HG03108 (cell line): ENCODE results near the gene GASK1A.
"Not testable (repeated sequence)": the region's sequence is repeated elsewhere in the genome, so short reads cannot be mapped to it uniquely, and the experiment has no call there.

Experiments used
- ATAC-seq: cut with Tn5 transposase; IDR thresholded peaks from one replicate; pipeline ENCODE4 v1.9.1; 2021; ENCODE audit warnings: moderate library complexity; ENCODE audit not compliant: unreplicated experiment

The GASK1A gene

DNA sequence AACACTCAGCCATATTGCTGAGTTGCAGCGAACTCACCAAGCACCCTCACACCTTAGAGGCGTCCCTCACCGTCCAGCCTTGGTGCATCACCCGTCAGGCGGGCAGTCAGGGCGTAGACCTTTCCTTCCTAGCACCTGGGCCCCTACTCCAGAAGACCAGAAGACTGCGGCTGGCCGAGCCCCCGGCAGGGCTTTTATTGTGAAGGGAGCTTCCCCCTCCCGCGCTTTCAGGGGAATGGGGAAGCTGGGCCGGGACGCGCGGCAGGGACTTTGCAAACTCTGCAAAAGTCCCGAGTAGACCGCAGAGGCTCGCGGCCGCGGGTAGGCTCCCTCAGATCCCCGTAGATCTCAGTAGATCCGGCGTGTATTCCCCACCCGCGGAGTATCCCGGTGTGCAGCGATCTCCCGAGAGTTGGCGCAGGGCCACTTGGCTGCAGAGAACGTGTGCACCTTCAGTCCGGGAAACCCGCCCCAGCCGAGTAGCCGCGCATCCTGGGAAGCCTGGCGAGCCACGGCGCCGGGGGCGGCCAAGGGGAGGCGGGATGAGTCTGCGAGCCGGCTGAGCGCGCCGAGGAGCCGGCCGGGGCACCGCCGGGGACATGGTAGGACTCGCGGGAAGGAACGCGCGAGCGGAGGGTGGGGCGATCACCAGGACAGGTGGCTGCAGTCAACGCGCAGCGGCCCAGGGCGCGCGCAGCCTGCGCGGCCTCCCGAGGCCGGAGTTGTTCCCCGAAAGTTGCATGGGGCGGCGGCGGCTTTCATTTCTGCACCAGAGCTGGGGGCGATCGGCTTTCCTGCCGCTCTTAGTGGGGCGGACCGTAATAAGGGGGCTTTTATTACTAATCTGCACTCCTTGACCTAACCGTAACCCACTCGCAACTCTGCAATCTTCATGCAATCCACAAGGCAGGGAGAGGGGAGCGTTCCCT, at the start of gene GASK1A:
Gene GASK1A (plus strand): TSS at position 268 of the 929 bp plus-strand sequence. CDS start 332 bp downstream, at position 600.
- ATAC-seq: no peak

DNA sequence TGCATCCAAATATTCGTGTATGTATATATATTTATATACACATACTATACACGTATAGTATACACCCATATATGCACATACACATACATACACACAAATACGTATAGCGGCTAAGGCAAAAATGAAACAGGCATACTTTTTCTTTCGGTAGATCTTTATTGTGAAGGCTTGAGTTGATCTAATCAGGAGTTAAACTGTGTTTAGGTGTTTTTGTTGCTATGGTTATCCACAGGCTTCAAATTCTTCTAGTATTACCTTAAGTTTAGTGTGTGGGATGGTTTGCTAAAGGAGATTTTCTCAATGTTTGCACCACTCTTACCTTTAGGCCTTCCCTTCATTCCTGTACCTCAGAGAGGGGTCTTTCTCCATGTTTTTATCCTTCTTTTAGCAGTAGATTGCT, 45.0 kb upstream of the GASK1A start:
- no peak for ATAC-seq

DNA sequence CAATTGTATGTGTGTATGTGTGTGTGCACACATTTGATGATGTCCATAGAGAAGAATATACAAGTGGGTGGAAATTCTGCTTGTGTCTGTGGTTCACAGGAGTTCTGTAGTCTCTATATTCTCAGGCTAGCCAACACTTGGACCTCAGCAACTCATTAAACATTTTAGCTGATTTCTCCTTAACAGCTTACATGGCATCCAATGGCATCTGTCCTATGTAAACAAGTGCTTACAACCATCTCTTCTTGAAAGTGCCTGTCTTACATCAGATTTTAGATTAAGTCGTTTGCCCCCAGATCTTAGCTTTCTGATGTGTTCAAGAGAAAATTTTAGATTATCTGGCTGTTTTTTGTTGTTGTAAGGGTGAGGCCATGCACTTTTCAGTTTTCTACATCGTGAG, 44.2 kb upstream of the GASK1A start:
- no peak for ATAC-seq

DNA sequence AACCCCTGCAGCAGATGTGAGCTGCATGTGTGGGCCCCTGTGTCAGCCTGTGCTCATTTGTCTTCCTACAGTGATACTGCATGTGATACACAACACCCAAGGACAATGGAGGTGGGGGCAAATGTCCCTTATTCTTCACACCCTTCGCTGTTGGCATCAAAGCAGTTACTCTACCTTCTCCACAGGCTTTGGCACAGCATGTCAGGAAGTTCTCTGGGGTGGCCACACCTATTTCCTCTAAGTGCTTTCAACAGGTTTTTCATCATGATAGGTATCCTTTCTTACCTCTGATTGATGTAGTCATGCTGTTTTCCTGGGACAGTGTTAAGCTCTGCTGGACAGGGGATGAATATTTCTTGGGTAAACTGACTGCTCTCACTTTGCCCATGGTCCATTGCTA, 43.6 kb upstream of the GASK1A start:
- no peak for ATAC-seq

GRCh38 chr3:42936157-42936981, 42.7 kb upstream of the GASK1A start:
- ATAC-seq: no peak

GRCh38 chr3:42937334-42937733, 41.8 kb upstream of the GASK1A start:
- ATAC-seq: no peak

GRCh38 chr3:42942693-42943092, 36.4 kb upstream of the GASK1A start:
- ATAC-seq: no peak

DNA sequence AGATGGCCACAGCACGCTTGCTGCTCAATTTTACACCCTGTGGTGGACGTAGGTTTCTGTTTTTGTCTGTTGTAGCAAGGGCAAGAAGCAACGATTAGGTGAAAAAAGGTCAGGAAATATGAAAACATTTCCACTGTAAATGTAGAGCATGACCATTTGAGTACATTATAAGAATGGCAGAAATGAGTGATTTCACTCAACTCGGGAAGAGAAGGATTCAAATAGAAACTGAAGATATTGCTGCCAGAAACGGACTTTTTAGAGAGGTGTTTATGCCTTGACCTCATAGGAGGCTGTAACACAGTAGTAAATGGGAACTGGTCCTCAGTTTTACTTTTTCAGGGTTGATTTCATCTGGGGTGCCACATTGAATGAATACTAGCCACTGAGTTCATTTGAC, 33.1 kb upstream of the GASK1A start:
- ATAC-seq: no peak

- no peak for ATAC-seq
Observed at GRCh38 chr3:42957573-42957972, 21.5 kb upstream of the GASK1A start.

DNA sequence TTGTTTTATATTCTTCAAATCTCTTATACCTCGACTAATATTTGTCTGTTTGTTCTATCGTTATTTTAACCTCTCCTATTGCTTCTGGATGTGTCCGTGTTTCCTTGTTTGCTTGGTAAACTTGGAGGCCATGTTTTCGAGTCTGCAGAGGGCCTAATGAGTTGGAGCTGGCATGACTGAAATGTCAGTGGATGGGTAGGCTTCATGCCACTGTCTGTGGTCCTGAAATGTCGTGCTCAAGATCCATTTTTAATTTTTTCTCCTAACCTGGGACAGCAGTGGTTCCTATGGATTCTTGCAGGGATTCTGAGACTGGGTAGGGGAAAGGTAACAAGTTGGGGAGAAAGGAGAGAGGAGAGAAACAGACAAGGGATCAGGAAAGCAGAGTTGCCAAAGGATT, 18.8 kb upstream of the GASK1A start:
- no peak for ATAC-seq

DNA sequence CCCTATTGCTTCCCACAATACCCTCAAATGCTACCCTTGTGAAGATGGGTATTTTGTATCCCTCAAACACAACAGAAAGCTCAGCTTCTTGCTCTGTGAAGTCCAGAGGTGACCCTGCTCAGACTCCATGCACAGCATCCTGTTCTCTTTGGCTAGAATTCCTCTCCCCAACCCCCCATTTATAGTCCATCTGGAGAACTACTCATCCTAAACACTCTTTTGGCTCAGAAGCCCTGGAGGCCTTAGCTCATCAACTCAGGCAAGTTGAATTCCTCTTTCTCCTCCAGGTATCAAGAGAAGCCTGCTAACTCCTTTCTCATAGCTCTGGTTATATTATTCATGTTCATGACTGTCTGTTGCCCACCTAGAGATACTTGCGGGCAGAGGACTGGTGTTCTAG, 18.3 kb upstream of the GASK1A start:
- no peak for ATAC-seq

- ATAC-seq: no peak
Observed at GRCh38 chr3:42961633-42962032, 17.5 kb upstream of the GASK1A start.

DNA sequence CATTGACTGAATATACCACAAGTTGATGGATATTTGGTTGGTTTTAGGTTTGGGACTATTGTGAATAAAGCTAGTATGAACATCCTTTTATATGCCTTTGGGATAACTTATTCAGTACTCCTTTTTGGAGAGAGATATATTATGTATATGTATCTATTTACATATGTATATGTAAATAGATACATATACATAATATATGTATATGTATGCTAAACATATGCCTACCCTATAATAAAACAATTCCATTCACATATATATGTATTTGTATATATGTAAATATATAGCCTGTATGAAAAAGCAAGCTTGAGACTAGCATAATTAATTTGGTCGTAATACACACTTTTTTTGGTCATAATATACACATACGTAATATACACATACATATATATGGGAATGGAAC, 15.8 kb upstream of the GASK1A start:
- ATAC-seq: no peak

DNA sequence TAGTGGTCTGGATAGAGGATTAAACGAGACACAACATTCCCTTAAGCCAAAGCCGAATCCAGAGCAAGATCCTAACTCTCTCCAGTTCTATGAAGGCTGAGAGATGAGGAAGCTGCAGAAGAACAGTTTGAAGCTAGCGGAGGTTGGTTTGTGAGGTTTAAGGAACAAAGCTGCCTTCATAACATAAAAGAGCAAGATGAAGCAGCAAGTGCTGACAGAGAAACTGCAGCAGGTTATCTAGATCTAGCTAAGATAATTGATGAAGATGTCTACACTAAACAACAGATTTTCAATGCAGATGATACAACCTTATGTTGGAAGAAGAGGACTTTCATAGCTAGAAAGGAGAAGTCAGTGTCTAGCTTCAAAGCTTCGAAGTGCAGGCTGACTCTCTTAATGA, 14.8 kb upstream of the GASK1A start:
- ATAC-seq: no peak

GRCh38 chr3:42970557-42970956, 8.6 kb upstream of the GASK1A start:
- ATAC-seq: no peak

DNA sequence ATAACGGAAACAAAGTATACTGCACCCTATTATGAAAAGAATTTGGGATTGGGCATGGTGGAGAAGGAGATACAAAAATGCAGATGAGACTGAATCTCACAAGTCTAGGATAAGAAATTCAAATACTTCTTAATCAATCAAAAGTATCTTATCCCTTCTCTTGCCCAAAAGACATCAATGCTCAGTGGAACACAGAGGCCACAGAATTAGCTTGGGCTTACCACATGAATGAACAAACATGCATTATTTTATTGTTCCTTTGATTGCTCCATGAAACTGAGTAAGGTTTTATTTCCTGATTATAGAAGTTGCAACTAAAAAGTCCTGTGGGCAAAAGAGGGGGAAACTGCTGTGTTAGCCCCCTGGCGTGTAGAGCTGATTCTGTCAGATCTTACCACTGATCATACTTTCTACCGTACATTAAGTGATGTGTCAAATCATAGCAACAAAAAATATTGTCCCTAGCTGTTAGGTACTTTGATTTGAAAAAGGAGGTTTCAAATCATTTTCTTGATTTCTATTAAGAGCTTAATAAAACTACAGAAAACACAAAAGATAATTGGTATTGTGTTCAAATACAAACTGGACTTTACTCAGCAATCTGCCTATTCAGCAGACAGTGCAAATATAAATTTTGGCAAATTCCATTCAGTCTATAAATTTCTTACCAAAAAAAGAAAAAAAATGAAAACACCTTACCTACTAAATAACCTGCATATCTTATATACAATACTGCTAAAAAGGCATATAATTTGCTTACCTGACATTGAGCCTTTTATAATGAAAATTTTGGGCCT, 7.9 kb upstream of the GASK1A start:
- no peak for ATAC-seq

DNA sequence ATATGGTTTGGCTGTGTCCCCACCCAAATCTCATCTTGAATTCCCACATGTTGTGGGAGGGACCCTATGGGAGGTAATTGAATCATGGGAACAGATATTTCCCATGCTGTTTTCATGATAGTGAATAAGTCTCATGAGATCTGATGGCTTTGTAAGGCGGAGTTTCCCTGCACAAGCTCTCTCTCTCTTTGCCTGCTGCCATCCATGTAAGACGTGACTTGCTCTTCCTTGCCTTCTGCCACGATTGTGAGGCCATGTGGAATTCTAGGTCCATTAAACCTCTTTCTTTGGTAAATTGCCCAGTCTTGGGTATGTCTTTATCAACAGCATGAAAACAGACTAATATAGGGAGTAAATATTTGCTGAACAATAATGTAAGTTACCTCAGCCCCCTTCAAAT, 4.2 kb upstream of the GASK1A start:
- not testable (repeated sequence) for ATAC-seq

GRCh38 chr3:42975456-42975855, 3.7 kb upstream of the GASK1A start:
- ATAC-seq: no peak

DNA sequence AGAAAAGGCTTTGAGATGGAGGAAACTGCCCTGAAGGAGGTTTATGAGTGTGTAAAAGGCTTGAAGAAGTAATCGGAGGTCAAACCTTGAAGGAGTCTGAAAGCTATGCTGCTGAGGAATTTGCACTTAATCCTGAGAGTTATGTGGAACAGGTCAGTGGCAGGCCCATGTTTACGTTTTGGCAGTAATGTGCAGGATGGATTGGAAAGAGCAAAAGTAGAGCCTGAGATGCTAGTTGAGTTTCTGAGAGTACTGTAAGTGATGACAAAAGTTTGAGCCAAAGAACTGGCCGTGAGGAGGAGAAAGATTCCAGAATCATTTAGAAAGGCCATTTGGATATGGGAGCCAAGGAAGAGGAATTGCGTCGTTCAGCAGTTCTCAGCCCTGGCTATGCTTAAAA, 3.2 kb upstream of the GASK1A start:
- no peak for ATAC-seq

DNA sequence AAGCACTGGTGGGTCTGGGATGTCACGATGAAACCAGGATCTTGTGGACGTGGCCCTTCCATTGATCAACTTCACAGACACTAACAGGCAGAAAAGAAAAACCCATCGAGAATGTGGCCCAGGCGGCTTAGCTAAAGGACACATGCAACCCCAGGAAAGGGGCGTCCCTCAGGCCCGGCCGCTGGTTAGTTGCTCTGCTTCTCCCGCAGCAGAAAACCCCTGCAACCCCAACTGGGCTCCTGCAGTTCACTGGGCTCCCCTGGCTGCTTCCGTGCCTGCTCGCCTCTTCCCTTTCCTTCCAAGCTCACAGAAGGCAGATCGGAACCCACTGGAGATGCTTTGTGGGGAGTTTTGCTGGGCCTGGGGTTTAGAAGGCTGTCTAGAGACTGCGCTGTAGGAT, 1.1 kb downstream of the GASK1A start:
- ATAC-seq: no peak

- no peak for ATAC-seq
Observed at GRCh38 chr3:42980909-42981308, 1.8 kb downstream of the GASK1A start.
